Osteocyte (in vitro differentiated cells): ENCODE results near the gene HSPA1A. TPM values are rescaled to one million over a fixed set of nuclear protein-coding genes. Genes with fewer than 3 reads are reported as not detected.

Experiments used
- DNase-seq: peaks from one replicate; pipeline ENCODE4 v3.0.0; 2021; ENCODE audit warnings: mixed read lengths; ENCODE audit not compliant: unreplicated experiment; ENCODE audit errors: extremely low spot score
- H3K27ac Mint-ChIP-seq: one replicate; pipeline ENCODE4 v1.8.0; 2021; ENCODE audit warnings: mild to moderate bottlenecking, mixed read lengths; ENCODE audit not compliant: unreplicated experiment
- H3K27me3 Mint-ChIP-seq: one replicate; pipeline ENCODE4 v1.8.0; 2021; ENCODE audit warnings: mixed read lengths; ENCODE audit not compliant: unreplicated experiment
- H3K36me3 Mint-ChIP-seq: one replicate; pipeline ENCODE4 v1.8.0; 2021; ENCODE audit warnings: mixed read lengths; ENCODE audit not compliant: unreplicated experiment
- H3K4me1 Mint-ChIP-seq: one replicate; pipeline ENCODE4 v1.8.0; 2021; ENCODE audit warnings: mixed read lengths; ENCODE audit not compliant: unreplicated experiment
- H3K4me3 Mint-ChIP-seq: one replicate; pipeline ENCODE4 v1.8.0; 2021; ENCODE audit warnings: mild to moderate bottlenecking, moderate library complexity, mixed read lengths; ENCODE audit not compliant: unreplicated experiment
- H3K9me3 Mint-ChIP-seq: one replicate; pipeline ENCODE4 v1.8.0; 2021; ENCODE audit warnings: mixed read lengths; ENCODE audit not compliant: unreplicated experiment
- CTCF ChIP-seq: fragments of 200-600 bp; sonication (generic); IDR thresholded peaks from 2 replicates; pipeline ENCODE4 v1.5.0; 2021; ENCODE audit warnings: antibody characterized with exemption, mild to moderate bottlenecking, moderate library complexity
- total RNA-seq: library from RNA; stranded (reverse); gene quantifications from 2 replicates; pipeline ENCODE4 v1.2.1, GENCODE V29; 2021

Gene HSPA1A
- total RNA-seq, 1 donor from 2014 or later: 24.8 TPM

GRCh38 chr6:31775633-31776484, 39.5 kb upstream of the HSPA1A start:
- H3K4me1 Mint-ChIP-seq: peaks cover 9% of the 10 kb centered on the region
- TF ChIP-seq CTCF: no peak
- H3K27me3 Mint-ChIP-seq: no peaks in the 10 kb centered on the region
- H3K27ac Mint-ChIP-seq: no peak overlapping the region
- peaks cover 2% of the 10 kb centered on the region for H3K36me3 Mint-ChIP-seq
- no peaks in the 10 kb centered on the region for H3K9me3 Mint-ChIP-seq
- no peak overlapping the region for H3K4me3 Mint-ChIP-seq
- no peak for DNase-seq

GRCh38 chr6:31776485-31776988, 38.8 kb upstream of the HSPA1A start:
- Mint-ChIP-seq H3K36me3 (peaks cover 6% of the 10 kb centered on the region), H3K4me1 (peaks cover 9% of the 10 kb centered on the region), H3K27ac (no peak overlapping the region), H3K27me3 (no peaks in the 10 kb centered on the region), H3K4me3 (no peak overlapping the region), H3K9me3 (no peaks in the 10 kb centered on the region)
- TF ChIP-seq CTCF: no peak
- no peak for DNase-seq

- TF ChIP-seq CTCF: no peak
- DNase-seq: no peak
- H3K4me3 Mint-ChIP-seq: no peak within 1 kb of the TSS
- no peaks in the 10 kb centered on the region for H3K27me3 Mint-ChIP-seq
- no peaks in the 10 kb centered on the region for H3K9me3 Mint-ChIP-seq
- peaks cover 9% of the 10 kb centered on the region for H3K4me1 Mint-ChIP-seq
- H3K36me3 Mint-ChIP-seq: peaks cover 6% of the 10 kb centered on the region
- no peak within 1 kb of the TSS for H3K27ac Mint-ChIP-seq
Observed at GRCh38 chr6:31776989-31777666, 38.2 kb upstream of the HSPA1A start, which contains the start of gene VWA7. Gene VWA7 (minus strand): TSS chr6:31777328. CDS start chr6:31776779, 549 bp downstream.

- Mint-ChIP-seq H3K9me3 (no peaks in the 10 kb centered on the region), H3K4me3 (no peak overlapping the region), H3K27me3 (no peaks in the 10 kb centered on the region), H3K27ac (no peak overlapping the region), H3K36me3 (peaks cover 6% of the 10 kb centered on the region), H3K4me1 (peaks cover 9% of the 10 kb centered on the region)
- no peak for TF ChIP-seq CTCF
- DNase-seq: no peak
Observed at GRCh38 chr6:31777667-31778050, 37.7 kb upstream of the HSPA1A start.

- Mint-ChIP-seq H3K9me3 (no peaks in the 10 kb centered on the region), H3K36me3 (peaks cover 9% of the 10 kb centered on the region), H3K4me3 (no peak overlapping the region), H3K4me1 (peaks cover 9% of the 10 kb centered on the region), H3K27me3 (no peaks in the 10 kb centered on the region), H3K27ac (no peak overlapping the region)
- TF ChIP-seq CTCF: no peak
- DNase-seq: no peak
Observed at GRCh38 chr6:31778193-31778592, 37.1 kb upstream of the HSPA1A start.
